K562 (cell line): Measurements from ENCODE around the gene LAMA3. TPM values are rescaled to one million over a fixed set of nuclear protein-coding genes. Genes with fewer than 3 reads are reported as not detected.

Experiments used
- BCLAF1 ChIP-seq, 2 experiments: fragments of 450-650 bp in 1 of 2; IDR thresholded peaks; 2 replicates each; pipeline ENCODE4 v1.6.1; 2011 to 2017; ENCODE audit warnings: low read depth in 2 of 2, antibody characterized with exemption in 1 of 2, borderline replicate concordance in 1 of 2, low read length in 1 of 2, mild to moderate bottlenecking in 1 of 2, mixed read lengths in 1 of 2; ENCODE audit not compliant: control insufficient read depth in 1 of 2
- BRF1 ChIP-seq: IDR thresholded peaks from 3 replicates; pipeline ENCODE4 v1.6.1; 2011; ENCODE audit warnings: borderline replicate concordance, mild to moderate bottlenecking; ENCODE audit not compliant: insufficient read length; ENCODE audit errors: extremely low read depth
- EZH2 ChIP-seq: IDR thresholded peaks from 2 replicates; pipeline ENCODE4 v1.6.1; 2012; ENCODE audit warnings: low read depth, mild to moderate bottlenecking, inconsistent platforms, low read length, borderline replicate concordance
- MLX ChIP-seq, 2 experiments: fragments of 450-650 bp in 1 of 2; sonication (generic) in 1 of 2; formaldehyde crosslinking; conservative IDR thresholded peaks; 2 replicates each; pipeline versions ENCODE4 v1.4.0 to v1.8.1; 2020 to 2022; ENCODE audit warnings: mild to moderate bottlenecking in 1 of 2, missing genetic modification reagents in 1 of 2
- MTA1 ChIP-seq: fragments of 450-650 bp; IDR thresholded peaks from 2 replicates; pipeline ENCODE4 v1.6.1; 2017; ENCODE audit warnings: borderline replicate concordance
- NR0B1 ChIP-seq: fragments of 450-650 bp; IDR thresholded peaks from one replicate; pipeline ENCODE4 v1.6.1; 2018; ENCODE audit warnings: mild to moderate bottlenecking, moderate library complexity; ENCODE audit not compliant: partially characterized antibody
- POLR2AphosphoS5 ChIP-seq: IDR thresholded peaks from 2 replicates; pipeline ENCODE4 v1.6.1; 2011; ENCODE audit warnings: mild to moderate bottlenecking, low read depth, low read length, moderate library complexity; ENCODE audit not compliant: control insufficient read depth, insufficient read depth
- THRAP3 ChIP-seq: fragments of 450-650 bp; IDR thresholded peaks from 2 replicates; pipeline ENCODE4 v1.6.1; 2016; ENCODE audit warnings: mild to moderate bottlenecking, inconsistent platforms, borderline replicate concordance
- polyA plus RNA-seq, 8 experiments: library from polyadenylated mRNA; depleted of rRNA in 4 of 8; stranded (reverse) in 5 of 8; unstranded in 3 of 8; fragments of >200 nt; fragmentation: Nextera tagmentation in 2 of 8; fragmentation: Illumina TruSeq in 1 of 8; extraction: Ambion mirVana in 2 of 8; extraction: Trizol in 1 of 8; gene quantifications; 2 replicates each; pipeline versions ENCODE4 v1.2.1 to v1.2.3, GENCODE V29; 2011 to 2014; ENCODE audit warnings: inconsistent platforms in 1 of 8, missing spikeins in 1 of 8
- total RNA-seq, 7 experiments: library from RNA; depleted of rRNA in 6 of 7; stranded (reverse); fragments of >200 nt in 6 of 7; fragmentation: Illumina TruSeq in 2 of 7; extraction: Trizol in 2 of 7; gene quantifications; 2 replicates each; pipeline versions ENCODE4 v1.2.1 to v1.2.3, GENCODE V29; 2011 to 2021; ENCODE audit warnings: low replicate concordance in 1 of 7
- TF ChIP-seq, protein P1 (sequence below): fragments of 200-400 bp; formaldehyde crosslinking; IDR thresholded peaks from 2 replicates; pipeline ENCODE4 v1.6.1; 2017; ENCODE audit warnings: mild to moderate bottlenecking, low read depth, low read length, moderate library complexity

Gene LAMA3
- total and polyA plus RNA-seq, 9 of the 15 experiments (the other 6 are each of a cell fraction or from before 2014, with no cell fraction given): 0.07 TPM; not detected in 8

DNA sequence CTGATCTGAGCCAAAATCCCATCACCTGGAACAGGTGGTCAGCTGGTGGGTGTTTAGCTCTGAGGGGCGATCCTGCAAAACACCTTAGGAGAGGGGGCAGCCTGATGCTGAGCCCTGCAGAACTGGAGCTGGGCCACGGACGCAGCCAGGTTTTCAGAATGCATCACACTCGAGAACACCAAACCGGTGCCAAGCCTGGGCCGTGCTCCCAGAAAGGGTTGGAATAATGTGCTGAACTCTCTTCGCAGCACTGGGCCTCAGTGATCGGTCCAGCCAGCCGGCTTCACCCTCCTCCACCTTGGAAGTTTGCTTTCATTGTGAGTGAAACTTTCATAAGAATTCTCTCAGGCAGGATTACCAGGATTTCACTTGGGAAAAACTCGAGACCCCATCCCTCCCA, 268.8 kb downstream of the LAMA3 start (continued):
- TF ChIP-seq, protein P1, sequence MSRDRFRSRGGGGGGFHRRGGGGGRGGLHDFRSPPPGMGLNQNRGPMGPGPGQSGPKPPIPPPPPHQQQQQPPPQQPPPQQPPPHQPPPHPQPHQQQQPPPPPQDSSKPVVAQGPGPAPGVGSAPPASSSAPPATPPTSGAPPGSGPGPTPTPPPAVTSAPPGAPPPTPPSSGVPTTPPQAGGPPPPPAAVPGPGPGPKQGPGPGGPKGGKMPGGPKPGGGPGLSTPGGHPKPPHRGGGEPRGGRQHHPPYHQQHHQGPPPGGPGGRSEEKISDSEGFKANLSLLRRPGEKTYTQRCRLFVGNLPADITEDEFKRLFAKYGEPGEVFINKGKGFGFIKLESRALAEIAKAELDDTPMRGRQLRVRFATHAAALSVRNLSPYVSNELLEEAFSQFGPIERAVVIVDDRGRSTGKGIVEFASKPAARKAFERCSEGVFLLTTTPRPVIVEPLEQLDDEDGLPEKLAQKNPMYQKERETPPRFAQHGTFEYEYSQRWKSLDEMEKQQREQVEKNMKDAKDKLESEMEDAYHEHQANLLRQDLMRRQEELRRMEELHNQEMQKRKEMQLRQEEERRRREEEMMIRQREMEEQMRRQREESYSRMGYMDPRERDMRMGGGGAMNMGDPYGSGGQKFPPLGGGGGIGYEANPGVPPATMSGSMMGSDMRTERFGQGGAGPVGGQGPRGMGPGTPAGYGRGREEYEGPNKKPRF: no peak
- TF ChIP-seq BRF1 (no peak), MTA1 (no peak), MLX (CRISPR knock-in tag; conservative IDR thresholded peaks at IDR 0.05) (no peak), THRAP3 (no peak), BCLAF1 (IDR thresholded peaks at IDR 0.05; ENCODE audit: borderline replicate concordance in 1 of 2, control insufficient read depth in 1 of 2, low read depth in 2 of 2, low read length in 1 of 2) (no peak), NR0B1 (no peak), POLR2AphosphoS5 (no peak), EZH2 (no peak)
